HG03025 (cell line): Measurements from ENCODE around the gene RICTOR.
"Not testable (repeated sequence)": the region's sequence is repeated elsewhere in the genome, so short reads cannot be mapped to it uniquely, and the experiment has no call there.

Source experiments
- ATAC-seq: cut with Tn5 transposase; IDR thresholded peaks from one replicate; pipeline ENCODE4 v1.9.1; 2021; ENCODE audit warnings: mild to moderate bottlenecking, moderate library complexity; ENCODE audit not compliant: unreplicated experiment, low FRiP score

RICTOR gene

GRCh38 chr5:39058178-39058921 is 15.8 kb downstream of the RICTOR start:
- peak; percentile 92 for ATAC-seq

- ATAC-seq: peak; percentile 51
Measured at GRCh38 chr5:39057734-39058133, 16.5 kb downstream of the RICTOR start.

GRCh38 chr5:39055768-39056398 is 18.3 kb downstream of the RICTOR start:
- no peak for ATAC-seq

GRCh38 chr5:39055027-39055767 is 19.0 kb downstream of the RICTOR start:
- no peak for ATAC-seq

GRCh38 chr5:39053189-39053588 is 21.0 kb downstream of the RICTOR start:
- ATAC-seq: no peak

- no peak for ATAC-seq
Measured at GRCh38 chr5:39052141-39052540, 22.1 kb downstream of the RICTOR start.

- no peak for ATAC-seq
Measured at GRCh38 chr5:39049315-39049714, 24.9 kb downstream of the RICTOR start.

GRCh38 chr5:39040875-39041274 is 33.3 kb downstream of the RICTOR start:
- no peak for ATAC-seq

GRCh38 chr5:39034493-39034892 is 39.7 kb downstream of the RICTOR start:
- ATAC-seq: not testable (repeated sequence)

- no peak for ATAC-seq
Measured at GRCh38 chr5:39031041-39031440, 43.2 kb downstream of the RICTOR start.

- ATAC-seq: no peak
Measured at GRCh38 chr5:39025456-39025855, 48.7 kb downstream of the RICTOR start.

GRCh38 chr5:39024884-39025283 is 49.3 kb downstream of the RICTOR start:
- ATAC-seq: no peak

GRCh38 chr5:39024005-39024404 is 50.2 kb downstream of the RICTOR start:
- ATAC-seq: no peak

GRCh38 chr5:39023121-39023520 is 51.1 kb downstream of the RICTOR start:
- no peak for ATAC-seq

- ATAC-seq: no peak
Measured at GRCh38 chr5:39022151-39022550, 52.0 kb downstream of the RICTOR start.

GRCh38 chr5:39021413-39021812 is 52.8 kb downstream of the RICTOR start:
- no peak for ATAC-seq

GRCh38 chr5:39020458-39020857 is 53.7 kb downstream of the RICTOR start:
- ATAC-seq: no peak

- no peak for ATAC-seq
Measured at GRCh38 chr5:39019254-39019653, 54.9 kb downstream of the RICTOR start.

- ATAC-seq: no peak
Measured at GRCh38 chr5:39017504-39017903, 56.7 kb downstream of the RICTOR start.

- ATAC-seq: no peak
Measured at GRCh38 chr5:39016587-39017275, 57.5 kb downstream of the RICTOR start.
